A673 (cell line): Measurements from ENCODE around the gene CHERP. TPM values are rescaled to one million over a fixed set of nuclear protein-coding genes. Genes with fewer than 3 reads are reported as not detected.

Experiments used
- BruUV-seq: library from RNA; stranded (reverse); fragments of 400-500 nt; replicated peaks from 2 replicates; lab custom pipeline; 2021; lab: Mats Ljungman, UMichigan
- CTCF ChIA-PET: fragments of 300-600 bp; sonication (Branson Sonifier 250); formaldehyde crosslinking; loops from one replicate; lab custom pipeline; 2022; ENCODE audit warnings: antibody characterized with exemption; lab: Charles Lee
- POLR2A ChIA-PET: fragments of 300-600 bp; sonication (Branson Sonifier 250); formaldehyde crosslinking; loops from one replicate; lab custom pipeline; 2022; ENCODE audit warnings: antibody characterized with exemption; ENCODE audit not compliant: low non-redundant PET; lab: Charles Lee
- DNase-seq: peaks from one replicate; pipeline ENCODE4 v3.0.0-alpha.2; 2015; ENCODE audit warnings: low spot score
- H3K27ac ChIP-seq: fragments of 200-600 bp; sonication (generic); 2 replicates; pipeline ENCODE4 v1.5.1; 2016; ENCODE audit warnings: mixed run types, low read depth, mild to moderate bottlenecking, mixed read lengths, antibody characterized with exemption, low read length; ENCODE audit not compliant: poor library complexity, severe bottlenecking
- H3K27me3 ChIP-seq: fragments of 200-600 bp; sonication (generic); replicated peaks from 2 replicates; pipeline ENCODE4 v1.6.1; 2017; ENCODE audit warnings: mixed run types, low read depth, mild to moderate bottlenecking, mixed read lengths, antibody characterized with exemption, low read length; ENCODE audit not compliant: insufficient read depth, poor library complexity
- H3K36me3 ChIP-seq: fragments of 200-600 bp; sonication (generic); 2 replicates; pipeline ENCODE4 v1.6.1; 2016; ENCODE audit warnings: mixed run types, mild to moderate bottlenecking, mixed read lengths, antibody characterized with exemption, low read length; ENCODE audit not compliant: insufficient read depth, poor library complexity, severe bottlenecking
- H3K4me1 ChIP-seq: fragments of 200-600 bp; sonication (generic); 2 replicates; pipeline ENCODE4 v1.6.1; 2017; ENCODE audit warnings: mixed run types, mild to moderate bottlenecking, mixed read lengths, antibody characterized with exemption, low read length; ENCODE audit not compliant: insufficient read depth, poor library complexity, severe bottlenecking
- H3K4me3 ChIP-seq: fragments of 200-600 bp; sonication (generic); 2 replicates; pipeline ENCODE4 v1.5.1; 2016; ENCODE audit warnings: low read depth, mixed run types, mild to moderate bottlenecking, mixed read lengths, low read length; ENCODE audit not compliant: poor library complexity, severe bottlenecking
- H3K9me3 ChIP-seq: fragments of 200-600 bp; sonication (generic); 2 replicates; pipeline ENCODE4 v1.6.1; 2016; ENCODE audit warnings: mixed run types, low read depth, mild to moderate bottlenecking, mixed read lengths, antibody characterized with exemption, low read length; ENCODE audit not compliant: poor library complexity, severe bottlenecking
- EZH2 ChIP-seq: fragments of 200-600 bp; sonication (generic); IDR thresholded peaks from 2 replicates; pipeline ENCODE4 v1.6.1; 2017; ENCODE audit warnings: borderline replicate concordance, low read depth, mild to moderate bottlenecking, mixed read lengths, antibody characterized with exemption, low read length; ENCODE audit not compliant: poor library complexity, severe bottlenecking
- intact Hi-C: fragments of 100-400 bp; cut with micrococcal nuclease; formaldehyde crosslinking; loops from one replicate; pipeline ENCODE4 v1.10.0; 2022; ENCODE audit not compliant: unreplicated experiment
- total RNA-seq: library from RNA; stranded (reverse); gene quantifications from 2 replicates; pipeline ENCODE4 v1.2.3, GENCODE V29; 2021
- TF ChIP-seq, protein P1 (sequence below): fragments of 300-800, 200-600 bp; sonication (generic); conservative IDR thresholded peaks from 2 replicates; pipeline ENCODE4 v1.5.1; 2017; ENCODE audit warnings: low read depth, mild to moderate bottlenecking, antibody characterized with exemption, low read length, moderate library complexity, mixed read lengths

CHERP gene
- total RNA-seq, 1 experiment from 2014 or later: 98.4 TPM

DNA sequence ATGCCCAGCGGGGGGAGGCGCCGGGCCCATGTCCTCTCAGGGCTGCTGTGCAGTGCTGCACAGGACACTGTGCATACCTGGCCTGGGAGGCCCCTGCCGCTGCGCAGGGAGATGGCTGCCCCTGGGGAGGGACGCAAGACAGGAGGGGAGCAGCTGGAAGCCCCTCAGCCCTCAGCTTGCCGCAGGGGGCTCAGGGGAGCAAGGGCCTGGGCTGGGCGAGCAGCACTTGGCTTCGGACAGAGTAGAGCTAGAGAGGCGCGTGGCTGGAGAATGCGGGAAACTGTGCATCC lies 10.9 kb downstream of the CHERP start:
- POLR2A ChIA-PET: no interaction called here
- TF ChIP-seq, protein P1, sequence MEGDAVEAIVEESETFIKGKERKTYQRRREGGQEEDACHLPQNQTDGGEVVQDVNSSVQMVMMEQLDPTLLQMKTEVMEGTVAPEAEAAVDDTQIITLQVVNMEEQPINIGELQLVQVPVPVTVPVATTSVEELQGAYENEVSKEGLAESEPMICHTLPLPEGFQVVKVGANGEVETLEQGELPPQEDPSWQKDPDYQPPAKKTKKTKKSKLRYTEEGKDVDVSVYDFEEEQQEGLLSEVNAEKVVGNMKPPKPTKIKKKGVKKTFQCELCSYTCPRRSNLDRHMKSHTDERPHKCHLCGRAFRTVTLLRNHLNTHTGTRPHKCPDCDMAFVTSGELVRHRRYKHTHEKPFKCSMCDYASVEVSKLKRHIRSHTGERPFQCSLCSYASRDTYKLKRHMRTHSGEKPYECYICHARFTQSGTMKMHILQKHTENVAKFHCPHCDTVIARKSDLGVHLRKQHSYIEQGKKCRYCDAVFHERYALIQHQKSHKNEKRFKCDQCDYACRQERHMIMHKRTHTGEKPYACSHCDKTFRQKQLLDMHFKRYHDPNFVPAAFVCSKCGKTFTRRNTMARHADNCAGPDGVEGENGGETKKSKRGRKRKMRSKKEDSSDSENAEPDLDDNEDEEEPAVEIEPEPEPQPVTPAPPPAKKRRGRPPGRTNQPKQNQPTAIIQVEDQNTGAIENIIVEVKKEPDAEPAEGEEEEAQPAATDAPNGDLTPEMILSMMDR: no peak
- no peak for TF ChIP-seq EZH2
- intact Hi-C loops: no loop called here
- no peaks in the 10 kb centered on the region for H3K9me3 ChIP-seq
- H3K27me3 ChIP-seq: no peaks in the 10 kb centered on the region
- BruUV-seq: no TSS peak
- no peak overlapping the region for H3K27ac ChIP-seq
- CTCF ChIA-PET: no interaction called here
- H3K4me1 ChIP-seq: no peaks in the 10 kb centered on the region
- no peak overlapping the region for H3K4me3 ChIP-seq
- peaks cover 100% of the 10 kb centered on the region for H3K36me3 ChIP-seq
- DNase-seq: no peak

DNA sequence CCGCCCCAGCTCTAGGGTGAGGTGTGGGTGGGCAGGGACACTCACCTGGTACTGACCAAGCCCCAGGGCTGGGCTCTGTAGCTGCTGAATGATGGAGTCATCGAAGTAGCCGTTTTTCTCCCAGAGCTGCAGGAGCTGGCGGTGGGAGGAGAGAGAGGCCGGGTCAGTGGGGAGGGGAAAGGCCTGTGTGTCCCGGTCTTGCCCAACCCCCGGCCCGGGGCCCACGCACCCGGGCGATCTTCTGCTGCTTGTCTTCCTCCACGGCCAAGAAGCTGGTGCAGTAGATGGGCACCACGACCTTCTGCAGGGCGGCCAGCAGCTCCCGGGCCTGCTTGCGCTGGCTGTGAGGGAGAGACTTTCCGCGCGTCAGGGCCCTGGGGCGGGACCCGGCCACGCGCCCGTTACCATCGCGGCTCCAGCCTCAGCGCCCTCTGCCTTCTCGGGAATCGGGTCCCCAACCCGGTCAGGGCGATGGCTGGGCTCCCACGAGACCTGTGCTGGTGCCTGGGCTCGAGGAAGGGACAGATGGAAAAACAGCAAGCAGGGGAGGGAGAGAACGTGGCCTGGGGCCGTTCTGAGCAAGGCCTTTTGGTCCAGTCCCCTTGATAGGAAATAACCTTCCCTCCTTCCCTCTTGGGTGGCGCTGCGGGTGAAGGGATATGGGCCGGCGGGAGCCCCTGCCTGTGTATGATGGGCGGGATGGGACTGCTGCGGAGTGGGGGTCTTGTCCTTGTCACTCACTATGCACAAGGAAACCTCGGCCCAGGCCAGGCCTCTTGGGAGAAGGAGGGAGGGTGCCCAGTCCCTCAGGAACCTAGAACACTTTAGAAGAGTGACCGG lies 11.5 kb downstream of the CHERP start:
- ChIA-PET CTCF (no interaction called here), POLR2A (no interaction called here)
- no peaks in the 10 kb centered on the region for H3K4me1 ChIP-seq
- H3K4me3 ChIP-seq: no peak overlapping the region
- intact Hi-C loops: no loop called here
- no TSS peak for BruUV-seq
- H3K27ac ChIP-seq: no peak overlapping the region
- peaks cover 100% of the 10 kb centered on the region for H3K36me3 ChIP-seq
- H3K9me3 ChIP-seq: no peaks in the 10 kb centered on the region
- no peak for DNase-seq
- TF ChIP-seq, protein P1: no peak
- TF ChIP-seq EZH2: no peak
- no peaks in the 10 kb centered on the region for H3K27me3 ChIP-seq

GRCh38 chr19:16529466-16530144 lies 12.6 kb downstream of the CHERP start:
- POLR2A ChIA-PET: no interaction called here

More at GRCh38 chr19:16529466-16530144, 12.6 kb downstream of the CHERP start:
- BruUV-seq: no TSS peak
- H3K27ac ChIP-seq: no peak overlapping the region
- no peaks in the 10 kb centered on the region for H3K9me3 ChIP-seq
- H3K4me3 ChIP-seq: no peak overlapping the region
- TF ChIP-seq, protein P1: no peak
- TF ChIP-seq EZH2: no peak
- no peaks in the 10 kb centered on the region for H3K4me1 ChIP-seq
- CTCF ChIA-PET: no interaction called here
- H3K27me3 ChIP-seq: no peaks in the 10 kb centered on the region
- no peak for DNase-seq
- intact Hi-C loops: no loop called here
- peaks cover 99% of the 10 kb centered on the region for H3K36me3 ChIP-seq
